Measurements from ENCODE around the gene CABP4.
A peak's percentile ranks its signal among the peaks of the same experiment; 100 is the strongest.

Gene CABP4

DNA sequence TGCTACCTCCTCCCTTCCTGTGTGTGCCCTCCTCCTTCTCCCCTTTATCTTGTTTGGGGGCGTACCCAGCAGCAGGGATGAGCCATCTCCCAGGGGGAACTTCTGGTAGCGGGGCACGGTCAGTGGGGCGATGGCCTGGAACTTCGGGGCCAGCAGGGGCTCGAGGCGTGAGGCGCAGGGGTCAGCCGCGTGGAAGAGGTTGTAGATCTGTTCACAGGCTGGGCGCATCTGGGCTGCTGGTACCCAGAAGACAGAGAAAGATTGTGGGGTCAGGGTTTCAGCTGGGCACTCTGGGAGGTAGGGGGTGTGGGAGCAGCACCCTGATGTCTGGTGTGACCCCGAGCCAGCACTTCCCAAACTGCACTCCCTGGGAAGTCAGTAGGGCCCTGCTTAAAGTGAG, 41.0 kb downstream of the CABP4 start:
- DNase-seq (ENCODE audit: low spot score), result no peak

DNA sequence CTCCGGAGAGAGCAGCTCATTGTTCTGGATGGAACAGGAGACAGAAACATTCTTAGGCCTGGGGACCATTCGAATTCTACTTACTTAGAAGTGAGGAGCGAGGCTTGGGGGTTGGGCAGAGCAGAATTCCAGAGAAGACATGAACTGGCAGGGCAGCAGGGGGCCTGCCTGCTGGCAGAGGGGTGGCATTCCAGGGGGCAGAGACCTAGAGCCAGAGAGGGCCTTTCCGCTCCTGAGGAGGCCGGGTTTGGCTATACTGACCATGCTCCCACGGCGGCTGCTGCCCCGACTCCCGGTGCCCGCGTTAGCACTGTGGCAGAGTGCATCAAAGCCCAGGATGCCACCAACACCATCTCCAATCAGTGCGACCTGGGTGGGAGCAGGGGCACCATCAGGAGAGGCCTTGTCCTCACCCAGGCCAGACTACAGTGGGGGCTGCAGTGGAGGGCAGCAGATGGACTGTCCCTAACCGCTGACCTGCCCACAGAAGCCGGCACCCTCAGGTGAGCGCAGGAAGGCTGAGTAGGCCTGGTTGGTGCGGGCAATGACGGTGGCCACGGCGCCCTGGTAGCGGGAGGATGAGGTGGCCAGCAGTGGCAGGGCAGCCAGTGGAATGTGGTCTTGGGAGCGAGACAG, 42.6 kb downstream of the CABP4 start:
- no peak for DNase-seq (ENCODE audit: low spot score)

DNA sequence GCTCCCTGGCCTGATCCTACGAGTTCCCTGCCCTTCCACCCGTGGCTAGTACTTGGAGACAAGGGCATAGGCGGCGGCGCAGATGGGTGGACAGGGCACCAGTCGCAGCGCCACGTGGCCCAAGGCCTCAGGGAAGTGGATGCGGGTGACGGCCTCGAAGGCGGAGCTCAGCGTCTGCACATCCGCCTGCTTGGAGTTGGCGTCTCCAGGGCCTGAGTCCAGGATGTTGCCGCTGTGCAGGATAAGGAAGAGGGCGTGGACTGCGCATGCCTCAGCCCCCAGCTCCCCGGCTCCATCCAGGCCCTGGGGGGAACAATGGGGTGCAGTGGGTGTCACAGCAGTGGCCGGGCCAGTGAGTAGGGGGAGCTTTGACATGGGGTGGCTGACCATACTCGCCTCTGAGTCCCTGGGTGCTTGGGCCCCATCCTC, 43.4 kb downstream of the CABP4 start:
- DNase-seq (ENCODE audit: low spot score), result no peak

DNA sequence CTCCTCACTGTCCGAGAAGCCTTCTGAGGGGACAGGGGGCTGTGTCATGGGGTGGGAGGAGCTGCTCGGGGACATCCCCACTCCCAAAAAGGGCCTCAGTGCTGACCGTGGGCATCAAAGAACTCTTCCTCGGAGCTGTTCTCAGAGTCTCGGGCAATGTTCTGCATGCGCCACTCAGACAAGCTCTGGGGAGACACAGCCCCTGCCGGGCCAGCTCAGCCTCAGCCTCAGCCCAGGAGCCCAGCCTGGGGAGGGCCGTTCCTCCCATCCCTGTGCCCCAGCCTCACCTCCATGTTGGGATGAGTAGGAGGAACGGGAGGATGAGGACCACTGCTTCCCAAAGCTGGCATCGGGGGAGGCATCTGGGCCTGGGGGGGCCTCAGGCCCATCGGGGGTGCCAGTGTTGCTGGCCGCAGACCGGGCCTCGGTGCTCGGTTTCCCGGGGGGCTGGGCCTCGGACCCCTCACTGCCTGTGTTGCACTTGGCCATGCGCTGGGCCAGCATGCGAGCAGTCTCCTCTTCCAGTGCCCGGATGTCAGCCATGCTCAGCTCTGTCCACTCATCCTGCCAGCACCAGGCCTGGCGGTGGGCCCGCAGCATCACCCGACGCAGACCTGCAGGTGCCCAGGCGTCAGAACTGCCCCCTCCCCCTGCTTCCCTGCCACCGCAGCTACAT, 44.8 kb downstream of the CABP4 start:
- DNase-seq (ENCODE audit: low spot score), result no peak

DNA sequence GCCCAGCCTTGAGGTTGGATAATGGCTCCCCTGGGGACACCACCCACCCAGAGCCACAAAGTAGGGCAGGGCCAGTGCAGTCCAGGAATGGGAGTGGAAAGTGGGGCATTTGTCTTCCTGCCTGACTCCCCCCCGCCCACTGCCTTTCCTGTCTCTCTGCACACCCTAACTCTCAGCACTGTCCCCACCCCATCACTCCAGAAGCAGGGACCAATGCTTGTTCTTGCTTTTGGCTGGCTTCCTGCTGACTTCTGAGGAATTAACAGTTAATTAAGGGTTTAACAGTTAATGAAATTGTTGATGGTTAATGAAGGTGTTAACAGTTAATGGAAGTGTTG, 45.3 kb downstream of the CABP4 start:
- DNase-seq (ENCODE audit: low spot score), result no peak

DNA sequence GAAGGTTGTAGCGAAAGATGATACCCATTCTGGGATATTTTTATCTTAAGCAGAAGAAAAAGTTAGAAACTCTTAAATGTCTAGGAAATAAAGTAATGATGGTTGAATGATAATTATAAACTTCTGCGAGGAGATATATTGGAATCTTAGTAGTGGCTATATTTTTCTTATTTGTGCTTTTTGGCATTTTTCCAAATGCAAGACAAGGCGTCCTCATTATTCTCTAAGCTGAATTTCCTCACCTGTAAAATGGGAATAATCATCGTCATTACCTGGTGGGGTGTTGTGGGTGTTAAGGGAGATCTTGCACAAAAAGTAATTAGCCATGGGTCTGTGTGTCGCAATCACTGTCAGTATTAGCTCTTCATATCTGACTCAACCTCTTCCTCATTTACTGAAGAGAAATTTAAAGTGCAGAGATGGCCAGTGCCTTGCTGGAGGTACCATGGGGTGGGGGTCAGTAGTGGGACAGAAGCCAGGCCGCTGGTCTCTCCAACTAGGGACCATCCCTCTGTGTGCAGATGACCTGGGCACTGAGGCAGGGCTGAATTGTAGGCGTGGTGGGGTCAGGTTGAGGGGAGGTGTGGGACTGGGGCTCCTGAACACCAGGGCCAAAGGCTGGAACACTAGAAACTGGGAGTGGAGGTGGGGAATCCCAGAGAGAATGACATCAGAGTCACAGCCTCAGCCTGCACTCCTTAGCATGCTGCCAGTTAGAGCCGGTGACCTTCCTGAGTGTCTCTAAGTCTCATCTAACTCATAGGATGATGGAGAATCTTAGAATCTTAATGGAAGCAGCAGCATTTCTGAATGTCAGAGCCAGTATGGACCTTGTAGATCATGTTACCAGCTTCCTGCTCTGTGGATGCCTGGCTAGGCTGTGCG, 45.9 kb downstream of the CABP4 start:
- no peak for DNase-seq (ENCODE audit: low spot score)

DNA sequence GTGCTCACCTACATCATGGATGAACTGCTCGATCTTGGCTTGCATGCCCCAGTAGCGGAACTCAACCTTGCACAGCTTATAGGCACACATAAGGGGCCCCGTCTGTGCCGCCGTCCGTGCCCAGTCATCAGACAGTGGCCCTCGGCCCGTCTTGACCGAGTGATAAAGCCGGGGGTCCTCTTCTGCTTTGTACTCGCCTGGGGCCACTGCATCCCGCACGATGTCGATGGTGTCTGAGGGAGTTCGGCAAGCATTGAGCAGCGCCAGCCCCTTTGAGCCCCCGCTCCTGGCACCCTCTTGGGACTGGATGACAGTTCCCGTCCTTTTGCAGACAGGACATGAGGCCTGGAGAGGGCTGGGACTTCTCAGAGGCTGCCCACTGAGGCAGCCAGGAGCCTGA, 46.7 kb downstream of the CABP4 start:
- DNase-seq (ENCODE audit: low spot score), result no peak

DNA sequence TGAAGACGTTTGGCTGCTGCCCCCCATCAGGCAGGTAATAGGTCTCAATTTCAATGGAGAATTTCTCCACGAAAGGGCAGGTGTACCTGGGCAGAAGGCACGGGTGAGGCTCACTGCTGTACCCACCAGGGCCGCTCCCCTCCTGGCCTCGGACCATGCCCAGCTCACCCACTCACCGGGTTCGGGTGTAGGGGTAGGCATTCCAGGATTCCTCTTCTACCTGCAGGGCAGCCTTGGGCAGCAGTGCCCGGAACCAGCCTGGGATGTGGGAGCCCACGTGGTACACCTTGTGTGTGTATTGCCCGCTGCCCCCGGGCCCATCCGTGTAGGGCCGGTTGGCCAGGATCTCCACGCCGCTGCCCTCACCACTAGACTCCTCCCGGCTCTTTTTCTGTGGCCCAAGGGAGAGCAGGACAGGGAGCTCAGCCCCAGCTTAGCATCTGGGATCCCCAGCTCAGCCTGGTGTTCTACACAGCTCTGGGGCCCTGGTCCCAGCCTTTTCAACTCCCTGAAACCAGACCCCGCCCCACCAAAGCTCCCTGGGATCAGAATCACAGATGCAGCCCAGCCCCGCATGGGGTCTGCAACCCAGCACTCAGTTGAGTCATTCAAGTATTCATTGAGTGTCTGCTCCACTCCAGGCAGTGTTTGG, 47.3 kb downstream of the CABP4 start:
- no peak for DNase-seq (ENCODE audit: low spot score)

DNA sequence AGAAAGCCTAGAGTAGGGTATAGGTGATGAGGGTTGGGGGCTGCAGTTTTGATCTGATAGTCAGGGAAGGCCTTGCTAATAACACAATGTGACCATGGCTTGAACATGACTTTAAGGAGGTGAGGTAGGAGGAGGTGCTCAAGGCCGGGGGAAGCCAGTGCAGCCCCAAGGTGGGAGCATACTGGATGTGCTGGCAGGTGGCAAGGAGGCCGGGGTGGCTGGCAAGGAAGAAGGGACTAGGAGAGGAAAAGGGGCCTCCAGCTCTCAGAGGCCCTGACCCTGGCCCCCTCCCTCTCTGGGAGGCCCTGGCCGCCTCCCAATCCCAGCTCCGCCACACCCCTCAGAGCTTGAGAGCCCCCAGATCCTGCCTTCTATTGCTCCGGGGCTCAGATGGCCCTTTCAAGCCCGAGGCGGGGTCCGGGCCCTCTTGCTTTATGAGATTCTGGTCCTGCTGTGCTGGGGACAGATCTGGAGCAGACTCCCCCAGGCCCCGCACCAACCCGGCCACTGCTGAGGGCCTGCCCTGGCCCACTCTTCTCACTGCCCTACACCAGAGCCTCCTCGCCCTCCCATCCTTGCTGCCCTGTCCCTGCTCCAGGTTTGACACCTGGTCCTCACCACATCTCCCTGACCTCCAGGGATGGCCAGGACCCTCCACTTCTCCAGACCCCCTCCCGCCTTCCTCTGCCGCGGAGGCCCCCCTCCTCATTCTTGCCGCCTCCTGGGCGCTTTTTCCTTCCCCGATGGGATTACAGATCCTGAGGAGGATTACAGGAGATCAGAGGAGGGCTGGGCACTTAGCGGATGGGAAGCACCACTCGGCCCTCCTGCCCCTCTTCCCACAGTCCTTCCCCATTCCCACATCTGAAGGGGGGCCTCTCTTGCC, 48.2 kb downstream of the CABP4 start:
- no peak for DNase-seq (ENCODE audit: low spot score)

DNA sequence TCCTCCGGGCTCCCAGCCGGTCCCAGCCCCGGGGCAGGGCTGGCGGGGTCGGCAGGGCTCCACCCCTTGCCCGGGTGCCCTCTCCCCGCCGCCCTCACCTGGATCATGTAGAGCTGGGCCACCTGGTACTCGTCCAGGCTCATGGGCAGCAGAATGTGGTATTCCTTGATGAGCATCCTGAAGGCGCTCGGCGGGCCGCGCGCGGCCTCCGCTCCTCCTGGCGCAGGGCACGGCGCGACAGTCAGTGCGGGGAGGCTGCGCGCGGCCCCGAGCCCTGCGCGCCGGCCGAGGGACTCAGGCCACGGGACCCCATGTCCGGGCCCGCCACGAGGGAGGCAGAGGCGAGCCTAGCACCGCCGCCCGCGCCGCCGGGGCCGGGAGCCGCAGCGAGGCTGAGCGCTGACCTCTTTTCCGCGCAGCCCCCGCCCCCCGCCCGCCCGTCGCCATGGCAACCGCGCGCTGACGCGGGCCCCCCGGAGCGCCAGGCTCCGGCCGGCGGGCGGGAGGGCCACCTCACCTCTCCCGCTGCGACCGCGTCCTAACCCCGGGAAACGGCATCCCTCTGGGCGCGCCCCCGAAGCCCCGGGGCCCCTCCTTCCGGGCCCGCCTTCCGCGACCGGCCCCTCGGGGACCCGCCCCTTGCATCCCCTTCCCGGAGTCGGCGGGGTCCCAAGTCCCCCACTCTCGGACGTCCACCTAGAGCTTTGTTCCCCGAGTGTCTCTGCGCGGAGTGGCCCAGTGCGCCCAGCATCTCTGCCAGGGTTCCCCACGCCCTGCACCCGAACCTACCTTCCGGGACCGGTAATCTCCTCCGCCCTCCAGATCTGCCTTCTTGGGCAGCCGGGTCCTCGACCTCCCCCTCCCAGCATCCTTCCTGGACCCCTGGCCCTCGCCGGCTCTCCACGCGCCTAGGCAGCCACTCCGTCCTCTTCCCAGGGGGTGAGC, 49.1 kb downstream of the CABP4 start:
- peak; percentile 64 for DNase-seq (ENCODE audit: low spot score)

DNA sequence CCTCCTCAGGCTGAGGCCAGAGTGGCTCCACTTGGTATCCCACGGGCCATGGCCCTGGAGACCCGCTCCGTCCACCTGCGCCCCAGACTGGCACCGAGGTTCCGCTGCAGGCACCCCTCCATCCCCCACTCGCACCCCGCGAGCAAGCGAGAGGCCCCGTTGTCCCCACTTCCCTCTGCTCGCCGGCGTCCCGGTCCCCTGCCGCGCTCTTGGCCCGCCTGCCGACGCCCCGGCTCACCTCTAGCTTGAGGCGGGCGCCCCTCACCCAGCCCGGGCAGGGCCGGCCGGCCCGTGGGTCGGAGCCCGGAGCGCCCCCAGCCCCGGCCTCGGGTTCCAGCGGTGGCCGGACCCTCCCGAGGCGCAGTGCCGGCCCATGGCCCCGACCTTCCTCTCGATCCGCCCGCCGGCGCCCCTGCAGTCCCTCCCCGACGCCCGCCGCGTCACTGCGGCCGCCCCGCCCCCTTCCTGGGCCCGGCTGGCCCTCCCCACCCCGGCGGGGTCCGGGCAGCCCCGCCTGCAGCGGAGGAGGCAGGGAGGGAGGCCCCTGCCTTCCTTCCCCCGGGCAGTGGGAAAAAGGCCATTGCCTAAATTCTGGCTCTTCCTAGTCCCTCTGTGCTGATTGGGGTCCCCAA, 49.9 kb downstream of the CABP4 start, which contains the start of gene PITPNM1:
Gene PITPNM1 (minus strand): TSS at position 414 of the 632 bp plus-strand sequence. CDS start 1,183 bp downstream, outside the sequence.
- DNase-seq (ENCODE audit: low spot score), result peak; percentile 72

DNA sequence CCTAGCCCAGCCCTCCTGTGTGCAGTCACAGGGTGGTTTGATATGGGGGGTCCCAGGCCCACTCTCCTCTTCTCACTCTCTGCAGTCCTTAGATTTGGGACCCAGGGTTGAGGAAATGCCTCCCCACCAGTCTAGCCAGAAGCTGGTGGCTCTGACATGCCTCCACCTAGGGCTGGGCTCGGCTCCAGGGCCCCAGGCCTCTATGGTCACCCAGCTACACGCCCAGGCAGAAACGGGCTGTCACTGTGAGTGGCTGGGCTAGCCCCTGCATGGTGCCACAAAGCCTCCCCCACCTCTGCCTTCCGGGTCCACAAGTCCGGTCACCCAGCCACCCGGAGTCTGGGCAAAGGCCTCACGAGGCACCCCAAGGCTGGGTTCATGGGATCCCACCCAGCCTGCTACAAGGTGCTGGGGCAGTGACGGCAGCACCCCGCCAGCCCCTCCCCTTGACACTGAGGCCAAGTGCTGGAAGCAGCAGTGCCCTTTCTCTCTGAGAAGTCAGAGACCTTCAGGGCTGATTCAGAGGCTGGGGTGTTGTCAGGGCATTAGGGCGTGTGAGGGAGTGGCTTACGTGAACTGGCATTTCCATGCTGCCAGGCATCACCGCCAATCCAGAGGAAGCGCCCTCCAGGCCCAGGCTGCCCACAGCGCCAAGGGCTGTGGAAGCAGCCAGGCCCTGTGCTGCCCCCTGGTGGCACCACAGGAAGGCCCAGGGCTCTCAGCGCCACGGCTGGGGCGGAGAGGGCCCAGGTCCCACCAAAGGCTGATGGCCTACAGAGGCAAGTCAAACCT, 50.6 kb downstream of the CABP4 start:
- peak; percentile 92 for DNase-seq (ENCODE audit: low spot score)

DNA sequence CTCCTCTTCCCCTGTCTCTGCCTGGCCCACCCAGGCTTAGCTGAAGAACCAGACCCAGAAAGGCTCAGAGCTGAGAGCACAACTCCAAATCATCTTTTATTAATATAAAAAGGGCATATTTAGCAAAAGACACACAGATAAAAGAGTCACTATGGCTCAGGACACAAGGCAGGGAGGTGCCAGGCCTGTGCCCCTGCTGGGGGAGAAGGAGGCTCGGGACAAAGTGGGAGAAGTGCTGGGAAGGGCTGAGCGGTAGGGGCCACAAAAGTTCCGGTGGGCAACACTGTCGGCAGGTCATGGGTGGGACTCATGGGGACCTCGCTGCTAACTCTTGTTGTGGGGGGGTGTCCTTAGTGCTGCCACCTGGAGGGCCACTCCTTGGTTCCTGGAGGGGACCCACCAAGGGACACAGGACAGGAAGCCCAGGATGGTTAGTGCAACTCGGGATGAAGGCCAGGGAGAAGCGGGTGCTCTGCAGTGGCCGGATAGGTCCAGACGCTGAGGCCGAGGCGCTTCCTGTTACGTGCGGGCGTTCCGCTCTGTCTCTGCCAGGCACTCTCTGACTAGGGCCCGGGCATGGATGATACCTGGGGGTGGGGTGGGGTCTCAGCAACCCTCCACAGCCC, 51.4 kb downstream of the CABP4 start:
- no peak for DNase-seq (ENCODE audit: low spot score)

DNA sequence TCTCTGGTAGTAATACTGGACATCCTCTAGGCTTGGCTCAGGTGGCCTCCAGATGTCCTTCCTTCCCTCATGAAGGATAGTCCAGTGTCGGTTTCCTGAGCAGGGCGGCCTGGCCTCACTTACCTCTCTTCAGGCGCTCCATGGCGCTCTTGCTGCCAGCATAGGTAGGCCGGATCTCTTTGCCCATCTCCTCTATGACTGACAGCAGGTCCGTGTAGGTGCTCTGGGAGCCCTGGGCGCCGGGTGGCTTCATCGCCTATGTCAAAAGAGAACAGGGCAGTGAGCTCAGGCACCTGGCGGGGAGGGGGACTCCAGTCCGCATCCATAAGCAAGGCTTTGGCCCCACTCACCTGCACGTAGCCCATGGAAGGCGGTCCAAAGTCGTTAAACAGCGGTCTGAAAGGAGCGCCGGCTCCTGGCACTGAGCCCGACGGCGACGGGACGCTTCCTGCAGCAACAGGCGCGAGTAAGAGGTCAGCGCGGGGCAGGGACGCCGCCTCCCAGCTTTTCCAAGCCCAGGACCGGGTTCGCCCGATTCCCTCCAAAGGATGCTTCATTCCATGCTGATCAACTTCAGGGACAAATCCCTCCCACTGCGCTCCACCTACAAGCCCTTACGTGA, 52.2 kb downstream of the CABP4 start:
- DNase-seq (ENCODE audit: low spot score), result peak; percentile 52

DNA sequence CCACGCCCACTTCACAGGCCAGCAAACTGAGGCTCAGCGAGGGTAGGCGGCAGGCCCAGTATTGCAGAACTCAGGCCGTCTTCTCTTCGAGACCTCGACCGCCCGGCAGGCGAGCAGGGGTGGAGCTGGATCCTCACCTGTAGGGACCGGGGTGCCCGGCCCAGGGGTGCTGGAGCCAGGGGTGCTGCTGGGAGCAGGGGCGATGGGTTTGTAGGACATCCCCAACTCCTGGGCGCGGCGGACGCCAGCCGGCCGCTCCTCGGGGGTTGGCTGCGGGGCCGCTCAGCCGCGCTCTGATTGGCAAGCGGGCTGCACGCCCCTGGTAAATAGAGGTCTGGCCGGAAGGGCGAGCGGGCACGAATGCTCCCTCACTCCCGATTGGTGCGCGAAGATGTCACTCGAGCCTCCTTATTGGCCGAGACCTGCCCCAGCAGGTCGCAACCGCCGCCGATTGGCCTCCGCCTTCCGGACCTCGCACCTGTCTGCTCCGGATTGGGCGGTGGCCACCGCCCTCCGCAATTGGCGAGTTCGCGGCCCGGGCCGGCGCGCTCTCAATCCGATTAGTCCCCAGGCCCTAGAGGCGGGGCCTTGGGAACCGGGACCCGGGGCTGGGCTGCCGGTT, 52.8 kb downstream of the CABP4 start, which contains the start of gene CDK2AP2:
Gene CDK2AP2 (minus strand): TSS at position 299 of the 622 bp plus-strand sequence. CDS start 80 bp downstream, at position 219.
- DNase-seq (ENCODE audit: low spot score), result peak; percentile 100

DNA sequence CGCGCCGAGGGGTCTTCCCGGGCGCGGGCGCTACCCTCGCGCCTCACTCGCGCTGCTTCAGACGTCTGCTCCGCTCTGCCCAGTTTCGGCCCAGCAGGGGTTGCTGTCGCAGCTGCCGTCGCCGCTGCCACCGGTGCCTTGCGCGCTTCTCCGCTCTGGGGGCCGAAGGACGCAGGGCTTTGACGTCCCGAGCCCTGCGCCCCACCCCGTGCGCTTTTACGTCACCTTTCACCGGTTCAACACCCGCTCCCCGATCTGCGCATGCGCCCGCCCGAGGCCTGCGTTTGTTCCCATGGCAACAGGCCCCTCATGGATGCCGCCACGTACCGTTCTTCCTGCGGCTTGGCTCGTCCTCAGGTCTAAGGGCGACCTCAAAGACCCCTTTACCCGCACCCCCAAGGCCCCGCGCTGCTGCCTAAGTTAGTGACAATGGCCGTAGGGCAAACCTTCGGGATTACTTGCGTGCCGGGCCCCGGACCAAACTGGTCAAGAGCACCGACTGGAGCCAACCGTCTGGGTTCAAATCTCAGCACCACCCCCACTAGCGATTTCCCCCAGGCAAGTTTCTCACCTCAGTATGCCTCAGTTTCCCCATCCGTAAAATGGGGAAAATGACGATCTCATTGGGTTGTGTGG, 53.5 kb downstream of the CABP4 start:
- DNase-seq (ENCODE audit: low spot score), result peak; percentile 99

DNA sequence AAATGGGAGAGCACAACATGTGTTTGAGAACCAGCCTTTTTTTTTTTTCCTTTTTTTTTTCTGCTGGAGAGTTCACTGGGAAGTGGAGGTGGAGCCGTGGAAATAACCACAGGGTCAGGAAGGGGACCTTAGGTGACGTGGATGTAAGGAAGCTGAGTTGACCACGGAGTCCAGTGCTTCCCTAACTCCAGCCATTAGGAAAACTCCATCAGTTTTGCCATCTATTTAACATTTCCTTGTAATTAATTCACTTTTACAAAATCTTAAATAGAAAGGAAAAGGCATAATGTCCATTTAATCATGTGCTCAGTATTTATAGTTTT, 54.8 kb downstream of the CABP4 start:
- DNase-seq (ENCODE audit: low spot score), result no peak
